GM18858 (cell line): ENCODE data around the gene TST.

Experiments used
- ATAC-seq: cut with Tn5 transposase; IDR thresholded peaks from one replicate; pipeline ENCODE4 v1.9.1; 2021; ENCODE audit not compliant: unreplicated experiment

The TST gene

GRCh38 chr22:37019309-37020191 is at the start of gene TST, which contains the start of gene MPST:
Gene TST, minus strand, starts transcription at chr22:37019447. Its CDS starts 715 bp downstream, at chr22:37018732.
Gene MPST, plus strand, starts transcription at chr22:37019742. Its CDS starts 95 bp downstream, at chr22:37019837.
- no peak for ATAC-seq

- ATAC-seq = no peak
Measured at GRCh38 chr22:37068859-37069258, 49.6 kb upstream of the TST start.

- no peak for ATAC-seq
Measured at GRCh38 chr22:37067428-37067827, 48.2 kb upstream of the TST start.

GRCh38 chr22:37065961-37066360 is 46.7 kb upstream of the TST start:
- no peak for ATAC-seq

GRCh38 chr22:37065180-37065579 is 45.9 kb upstream of the TST start:
- ATAC-seq = no peak

- ATAC-seq = no peak
Measured at GRCh38 chr22:37064553-37064952, 45.3 kb upstream of the TST start.

- no peak for ATAC-seq
Measured at GRCh38 chr22:37063431-37064420, 44.5 kb upstream of the TST start.

- no peak for ATAC-seq
Measured at GRCh38 chr22:37062702-37063381, 43.6 kb upstream of the TST start.

GRCh38 chr22:37062376-37062675 is 43.1 kb upstream of the TST start:
- no peak for ATAC-seq

- ATAC-seq = no peak
Measured at GRCh38 chr22:37061611-37062375, 42.5 kb upstream of the TST start.

- no peak for ATAC-seq
Measured at GRCh38 chr22:37060801-37061610, 41.8 kb upstream of the TST start.

- ATAC-seq = no peak
Measured at GRCh38 chr22:37059876-37060449, 40.7 kb upstream of the TST start.

GRCh38 chr22:37058917-37059701 is 39.9 kb upstream of the TST start:
- no peak for ATAC-seq

- no peak for ATAC-seq
Measured at GRCh38 chr22:37057796-37058510, 38.7 kb upstream of the TST start.

- ATAC-seq = no peak
Measured at GRCh38 chr22:37057226-37057625, 38.0 kb upstream of the TST start.

GRCh38 chr22:37056246-37056645 is 37.0 kb upstream of the TST start:
- ATAC-seq = no peak

GRCh38 chr22:37054600-37055365 is 35.5 kb upstream of the TST start:
- ATAC-seq = no peak
